SIG-M5 treated with dmso at 0.1 percent for 504 hours (cell line): ENCODE results near the gene FABP6.

Source experiments
- DNase-seq: peaks from one replicate; lab custom pipeline; 2025; ENCODE audit not compliant: unreplicated experiment; lab: John Stamatoyannopoulos, UW

FABP6 gene

GRCh38 chr5:160260881-160261815 lies 31.8 kb downstream of the FABP6 start:
- DNase-seq: peak; percentile 38

GRCh38 chr5:160262151-160263074 lies 33.1 kb downstream of the FABP6 start:
- peak; percentile 8 for DNase-seq

DNA sequence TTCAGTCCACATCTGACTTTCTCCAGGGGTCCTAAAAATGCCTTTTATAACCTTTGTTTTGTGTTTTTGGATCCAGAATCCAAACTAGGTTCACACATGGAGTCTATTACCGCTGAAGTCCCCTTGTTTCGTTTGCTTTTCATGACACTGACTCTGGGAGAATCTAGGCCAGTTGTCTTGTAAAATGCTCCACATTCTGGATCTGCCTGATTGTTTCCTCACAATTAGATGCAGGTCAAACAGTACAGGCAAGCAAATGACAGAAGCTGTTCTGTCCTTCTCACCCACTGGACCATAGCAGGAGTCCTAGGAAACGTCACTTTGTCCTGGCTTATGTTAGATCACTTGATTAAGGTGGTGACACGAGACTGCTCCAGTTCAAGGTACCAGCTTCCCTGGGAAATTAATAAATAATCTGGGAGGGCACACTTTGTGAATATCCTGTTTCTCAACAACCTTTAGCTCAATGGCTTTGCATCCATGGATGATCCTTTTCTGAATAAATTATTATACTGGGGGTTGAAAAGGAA lies 34.1 kb downstream of the FABP6 start:
- no peak for DNase-seq

- no peak for DNase-seq
Measured at GRCh38 chr5:160266044-160266443, 36.7 kb downstream of the FABP6 start.

- no peak for DNase-seq
Measured at GRCh38 chr5:160266752-160267345, 37.5 kb downstream of the FABP6 start.

- DNase-seq: no peak
Measured at GRCh38 chr5:160268121-160268520, 38.8 kb downstream of the FABP6 start.

DNA sequence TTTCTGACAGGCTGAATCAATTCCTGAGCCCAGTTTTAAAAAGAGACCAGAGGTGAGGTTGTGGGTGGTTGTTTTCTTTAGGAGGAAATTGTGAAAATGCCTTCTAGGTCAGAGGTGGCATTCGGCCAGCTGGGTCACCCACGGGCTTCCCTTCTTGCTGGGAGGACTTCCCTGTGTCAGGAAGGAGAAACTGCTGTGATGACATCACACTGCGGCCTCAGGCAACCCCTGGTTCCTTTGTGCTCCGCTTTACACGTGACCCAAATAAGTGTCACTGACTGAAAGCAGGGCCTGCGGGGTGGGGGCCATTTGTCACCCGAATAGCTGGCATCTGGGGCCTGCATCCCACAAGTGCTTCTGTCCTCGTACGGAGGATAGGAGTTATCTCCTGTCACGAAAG lies 39.7 kb downstream of the FABP6 start:
- DNase-seq: peak; percentile 56

- DNase-seq: no peak
Measured at GRCh38 chr5:160270704-160271103, 41.4 kb downstream of the FABP6 start.

DNA sequence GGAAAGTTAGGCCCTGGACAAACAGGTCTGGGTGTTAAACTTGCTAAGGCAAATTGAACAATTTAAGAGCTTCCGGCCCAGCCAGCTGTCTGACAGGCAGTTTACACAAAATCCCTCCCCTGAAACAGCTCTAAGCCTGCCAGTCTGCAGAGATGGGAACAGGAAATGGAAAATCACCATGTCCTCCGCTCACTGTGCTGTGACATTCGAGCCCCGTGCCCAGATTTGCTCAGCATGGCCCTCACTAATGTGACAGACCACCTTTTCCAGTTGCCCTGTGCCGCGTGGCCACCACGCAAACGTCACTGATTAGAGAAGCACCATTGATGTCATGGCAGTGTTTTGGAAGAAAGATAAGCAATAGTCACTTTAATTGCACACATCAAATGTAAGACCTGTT lies 42.1 kb downstream of the FABP6 start:
- DNase-seq: no peak

DNA sequence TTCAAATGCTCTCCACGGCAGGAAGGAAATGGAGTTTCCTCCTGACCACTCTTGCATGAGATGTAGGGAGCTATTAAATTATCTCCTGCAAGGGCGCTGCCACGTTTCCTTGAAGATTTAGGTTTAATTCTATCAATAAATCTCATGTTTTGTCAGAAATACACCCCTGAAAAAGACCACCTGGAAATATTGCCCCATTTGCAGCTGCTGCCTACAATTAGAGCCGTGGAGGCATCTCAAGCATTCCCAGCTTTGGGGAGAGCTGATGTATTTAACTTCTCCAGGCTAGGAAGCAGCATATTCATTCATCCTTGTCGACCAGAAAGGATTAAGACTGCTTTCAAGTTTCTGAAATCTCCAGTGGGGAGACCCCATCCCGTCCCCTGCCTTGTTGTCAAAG lies 42.5 kb downstream of the FABP6 start:
- no peak for DNase-seq

- DNase-seq: no peak
Measured at GRCh38 chr5:160272264-160272663, 43.0 kb downstream of the FABP6 start.

- DNase-seq: no peak
Measured at GRCh38 chr5:160272889-160273288, 43.6 kb downstream of the FABP6 start.

DNA sequence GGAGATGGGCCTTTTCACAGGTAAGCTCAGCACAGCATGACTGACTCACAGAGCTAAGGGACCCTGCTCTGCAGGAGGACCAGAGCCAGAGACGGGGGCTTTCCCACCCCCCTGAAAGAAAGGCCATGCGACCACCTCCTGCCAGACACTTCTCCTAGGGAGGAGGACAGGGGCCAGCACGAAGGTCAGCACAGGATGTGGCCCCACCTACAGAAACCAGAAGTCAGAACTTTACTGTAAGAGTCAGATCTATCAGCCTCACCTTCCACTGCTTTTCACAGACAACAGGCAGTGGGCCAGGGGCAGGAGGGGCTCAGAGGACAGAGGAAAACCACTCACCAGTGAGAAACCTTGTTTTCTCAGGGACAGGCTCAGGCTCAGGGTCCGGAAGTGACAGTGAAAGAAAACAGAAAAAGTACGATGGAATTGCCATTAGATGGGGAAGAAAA lies 45.2 kb downstream of the FABP6 start:
- DNase-seq: no peak

GRCh38 chr5:160278343-160278742 lies 49.0 kb downstream of the FABP6 start:
- no peak for DNase-seq

DNA sequence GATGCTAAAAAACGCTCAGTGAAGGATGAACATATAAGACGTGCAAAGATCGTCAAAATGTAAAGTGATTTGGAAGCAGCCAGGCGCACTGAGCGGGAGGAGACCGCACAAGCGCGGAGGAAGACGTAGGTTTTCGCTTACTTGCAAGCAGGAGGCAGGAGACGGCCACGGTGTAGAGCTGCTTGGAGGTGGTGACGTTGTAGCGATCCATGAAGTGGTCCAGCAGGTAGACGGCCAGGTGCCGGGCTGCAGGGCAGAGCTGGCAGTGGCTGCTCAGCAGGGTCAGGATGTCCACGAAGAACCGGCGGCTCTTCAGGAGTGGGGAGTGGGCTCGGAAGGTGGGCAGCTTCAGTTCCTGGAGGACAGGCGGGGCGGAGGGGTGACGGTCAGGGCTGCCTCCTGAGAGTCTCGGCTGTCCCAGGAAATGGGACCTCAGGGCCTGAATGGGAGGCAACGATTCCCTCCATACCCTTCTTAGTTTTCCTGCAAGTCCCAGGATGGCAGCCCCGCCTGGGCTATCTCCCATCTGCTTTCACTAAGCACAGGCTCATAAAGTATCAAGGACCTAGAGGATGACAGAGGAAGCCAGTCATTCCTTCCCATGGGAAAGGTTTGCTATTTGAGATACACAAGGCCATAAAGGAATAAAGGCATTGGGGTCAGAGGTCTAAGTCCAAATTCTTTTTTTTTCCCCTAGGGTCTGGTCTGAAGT lies 51.2 kb downstream of the FABP6 start:
- DNase-seq: no peak

DNA sequence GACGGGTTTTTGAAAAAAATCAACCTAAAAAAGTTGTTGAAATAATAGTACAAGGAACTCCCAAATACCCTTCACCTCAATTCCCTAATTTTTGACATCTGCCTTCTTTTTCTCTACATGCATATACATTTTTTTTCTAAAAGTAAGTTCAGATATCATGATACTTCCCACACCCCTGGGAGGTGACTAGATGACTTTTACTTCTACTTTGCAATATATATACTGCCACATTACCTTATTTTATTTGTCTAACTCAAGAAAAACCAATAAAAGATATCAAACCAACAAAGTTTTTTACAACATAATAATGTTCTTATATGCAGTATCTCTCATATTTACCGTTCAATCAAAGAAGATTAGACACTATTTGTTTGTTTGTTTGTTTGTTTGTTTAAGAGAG lies 52.0 kb downstream of the FABP6 start:
- DNase-seq: no peak

- DNase-seq: no peak
Measured at GRCh38 chr5:160284291-160284873, 55.1 kb downstream of the FABP6 start.

- DNase-seq: no peak
Measured at GRCh38 chr5:160285316-160285715, 56.0 kb downstream of the FABP6 start.

DNA sequence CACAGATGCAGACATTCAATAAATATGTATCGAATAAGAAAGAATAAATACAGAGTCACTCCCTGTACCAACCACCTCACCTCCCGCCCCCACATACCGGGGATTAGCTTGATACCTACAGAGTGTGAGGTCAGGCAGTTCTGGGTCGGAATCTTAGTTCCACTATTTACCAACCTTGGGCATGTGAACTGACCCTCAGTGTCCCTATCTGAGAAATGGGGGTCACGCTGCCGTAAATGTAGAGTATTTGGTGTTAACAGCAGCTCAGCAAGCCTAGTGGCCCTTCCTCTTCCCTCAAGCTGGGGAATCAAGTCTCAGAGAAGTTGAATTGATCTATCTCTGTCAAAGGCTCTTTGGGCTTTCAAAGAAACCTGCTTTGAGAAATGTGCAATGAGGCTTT lies 57.6 kb downstream of the FABP6 start:
- DNase-seq: no peak
